Adipose tissue (tissue), 3 donors: ENCODE measurements around the gene FOXI2. TPM values are rescaled to one million over a fixed set of nuclear protein-coding genes. Genes with fewer than 3 reads are reported as not detected.

ENCODE experiments used
- H3K27ac ChIP-seq: one replicate; pipeline ENCODE4 v1.5.1; 2013; ENCODE audit warnings: low read depth, low read length
- WGBS, 3 donors: extraction: QIAGEN DNeasy Blood & Tissue Kit; methylation state at CpG; one replicate each; pipeline ENCODE4 v1.1.7; 2013; 5-methylcytosine and 5-hydroxymethylcytosine counted together
- polyA plus RNA-seq, 3 donors: library from polyadenylated mRNA; stranded (reverse); fragments of 200-250 nt; gene quantifications; one replicate each; pipeline ENCODE4 v1.2.3, GENCODE V29; 2013
- donor health status: healthy with polysubstance abuse.
- donor health status: Bipolar disorder and iron deficiency.
- donor health status: healthy.

FOXI2 gene
- polyA plus RNA-seq = under 1 TPM in 2 of 3 donors, not detected in 1; 0.10 to 0.12 TPM

DNA sequence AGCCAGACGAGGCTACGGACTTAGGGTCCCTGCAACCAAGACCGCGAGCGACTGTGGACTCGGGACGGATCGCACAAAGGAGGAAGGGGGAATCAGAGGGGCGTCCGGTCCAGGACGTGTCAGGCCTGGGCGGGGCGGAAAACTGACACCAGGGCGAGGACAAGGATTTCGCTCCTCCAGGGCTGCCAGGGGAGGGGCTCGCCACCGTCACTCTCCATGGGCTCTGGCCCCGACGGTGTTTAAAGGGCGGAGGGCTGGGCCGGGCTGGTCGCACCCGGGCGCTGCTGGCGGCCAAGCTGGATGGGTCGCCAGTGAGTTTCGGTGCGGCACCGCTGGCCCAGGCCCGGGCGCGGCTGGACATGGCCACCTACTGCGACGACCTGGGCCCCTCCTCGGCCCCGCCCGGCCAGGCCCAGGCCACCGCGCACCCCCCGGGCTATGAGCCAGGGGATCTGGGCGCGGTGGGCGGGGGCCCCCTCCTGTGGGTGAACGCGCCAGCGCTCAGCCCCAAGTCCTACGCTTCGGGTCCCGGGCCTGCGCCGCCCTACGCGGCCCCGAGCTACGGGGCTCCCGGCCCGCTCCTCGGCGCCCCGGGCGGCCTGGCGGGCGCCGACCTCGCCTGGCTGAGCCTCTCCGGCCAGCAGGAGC is at the start of gene FOXI2:
TSS of gene FOXI2 (plus strand) at position 271 of the 648 bp plus-strand sequence. CDS start at position 360, 89 bp downstream.
- 1 to 2% (median 1%) methylated on average over 52 to 66 of the region's 66 CpGs for WGBS, 3 donors
- H3K27ac ChIP-seq = no peak within 1 kb of the TSS

DNA sequence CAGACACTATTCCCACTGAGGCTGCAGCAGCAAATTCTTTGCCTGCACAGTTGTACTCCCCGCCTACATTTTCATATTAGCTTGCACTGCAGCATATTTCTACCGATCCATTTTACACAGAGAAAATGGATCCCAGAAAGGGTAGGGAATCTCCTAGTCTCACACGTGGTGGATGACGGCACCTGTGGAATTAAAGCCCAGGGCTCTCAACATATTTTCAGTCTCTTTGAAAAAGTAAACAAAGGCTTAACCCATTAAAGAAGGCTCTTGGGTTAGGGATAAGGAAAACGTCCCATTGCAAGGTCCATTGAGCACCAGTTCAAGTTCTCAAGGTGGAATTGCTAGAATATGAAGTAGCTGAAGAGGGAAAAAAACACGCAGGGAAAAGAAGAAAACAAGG is 49.4 kb upstream of the FOXI2 start:
- 46 to 61% (median 52%) methylated on average over 6 of the region's 6 CpGs for WGBS, 3 donors

DNA sequence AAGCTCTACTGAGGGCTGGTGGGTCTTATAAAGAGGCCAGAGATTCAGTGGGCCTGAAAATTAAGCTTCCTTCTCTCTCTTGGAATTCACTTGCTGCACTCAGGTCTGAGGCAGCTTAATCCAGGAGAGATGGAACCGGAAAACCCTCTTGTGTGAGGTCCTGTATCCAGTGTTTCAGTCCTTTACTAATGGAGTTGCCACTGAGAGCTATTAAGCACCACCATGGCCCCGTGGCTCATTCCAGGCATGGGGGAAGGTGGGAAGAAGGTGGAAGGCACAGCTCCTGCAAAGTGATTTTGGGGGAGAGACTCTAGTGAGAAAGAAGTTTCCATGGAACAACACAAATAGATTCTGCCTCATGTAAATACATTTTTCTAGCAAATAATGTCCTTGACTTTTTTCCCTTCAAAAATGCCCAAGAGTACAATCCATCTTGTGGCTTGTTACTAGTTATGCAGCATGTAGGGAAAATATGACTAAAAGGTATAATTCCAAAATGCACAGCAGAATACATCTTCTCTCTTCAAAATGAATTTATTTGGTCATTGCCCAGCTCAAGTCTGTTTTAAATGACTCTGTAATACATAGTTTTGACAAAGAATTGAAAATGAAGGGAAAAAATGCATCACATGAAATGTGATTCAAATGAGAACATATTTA is 46.7 kb upstream of the FOXI2 start:
- WGBS, 3 donors = 73 to 84% (median 82%) methylated on average over 2 of the region's 2 CpGs

More for the DNA sequence above, 49.4 kb upstream of the FOXI2 start:
- H3K27ac ChIP-seq = no peak overlapping the region

DNA sequence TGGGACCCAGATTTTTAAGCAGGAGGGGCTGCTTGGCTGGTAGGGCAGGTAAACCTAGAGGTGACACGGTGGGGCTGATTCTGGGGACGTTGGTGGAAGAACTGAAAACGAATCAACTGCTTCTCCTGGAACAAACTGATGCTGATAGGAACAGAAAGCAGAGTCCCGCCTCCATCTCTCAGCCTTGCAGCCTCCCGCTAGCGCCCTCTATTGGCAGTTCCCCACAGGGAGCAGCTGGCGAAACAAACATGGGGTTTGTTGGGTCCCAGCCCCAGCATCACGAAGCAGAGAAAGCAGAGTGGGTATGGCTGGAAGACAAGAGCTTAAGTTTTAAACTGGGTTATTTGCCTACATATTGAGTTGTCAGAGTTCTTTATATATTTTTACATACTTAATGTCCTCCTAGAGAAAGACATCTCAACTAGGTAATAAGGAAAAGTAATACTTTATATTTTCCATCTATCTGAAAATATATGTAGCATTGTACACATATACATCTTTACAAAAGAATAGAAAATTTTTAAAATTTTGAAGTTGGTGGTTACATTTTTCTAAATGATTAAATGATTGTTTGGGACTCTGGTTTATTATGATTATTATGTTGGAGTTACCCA is 42.3 kb upstream of the FOXI2 start:
- H3K27ac ChIP-seq = no peak overlapping the region
- 33 to 37% (median 36%) methylated on average over 8 of the region's 8 CpGs for WGBS, 3 donors

More for the DNA sequence above, 46.7 kb upstream of the FOXI2 start:
- H3K27ac ChIP-seq = no peak overlapping the region

DNA sequence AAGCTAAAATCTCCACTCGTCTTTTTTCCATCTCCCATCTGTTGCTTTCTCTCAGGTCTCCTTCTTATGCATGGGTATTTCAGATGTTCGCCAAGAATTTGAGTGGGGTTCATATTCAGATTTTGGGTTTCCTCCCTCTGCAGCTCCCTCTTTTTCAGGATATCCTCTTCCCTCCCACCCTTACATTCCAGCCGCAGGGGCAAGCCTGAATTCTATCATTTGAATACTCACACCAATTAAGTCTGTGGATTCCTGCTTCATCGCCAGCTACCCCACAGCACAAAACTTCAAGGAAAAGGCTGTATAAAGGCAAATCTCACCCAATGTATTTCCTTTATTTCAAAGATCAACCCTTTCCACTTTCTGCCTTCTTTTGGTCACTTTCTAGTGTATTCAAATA is 41.6 kb upstream of the FOXI2 start:
- WGBS, 3 donors = 54 to 65% (median 60%) methylated on average over 4 of the region's 4 CpGs

DNA sequence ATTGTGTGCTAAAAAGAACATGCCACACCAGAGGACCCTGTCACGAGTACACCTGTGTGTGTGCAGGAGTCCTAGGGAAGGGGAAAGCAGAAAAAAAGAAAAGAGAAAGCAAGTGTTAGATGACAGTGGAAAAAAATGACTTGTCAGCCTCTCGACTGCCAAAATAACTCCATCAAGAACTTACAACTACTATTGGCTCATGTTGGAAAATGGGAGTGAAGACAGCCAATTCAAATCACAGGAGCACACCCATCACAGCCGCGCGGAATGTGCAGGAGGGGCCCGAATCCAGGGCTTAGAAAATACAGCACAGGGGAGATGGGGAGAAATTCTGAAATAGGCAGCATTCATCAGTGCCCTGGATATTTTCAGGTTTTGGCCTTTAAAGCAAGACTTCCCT is 38.1 kb upstream of the FOXI2 start:
- 73 to 77% (median 77%) methylated on average over 6 of the region's 6 CpGs for WGBS, 3 donors
- H3K27ac ChIP-seq = no peak overlapping the region

More for the DNA sequence above, 41.6 kb upstream of the FOXI2 start:
- no peak overlapping the region for H3K27ac ChIP-seq

DNA sequence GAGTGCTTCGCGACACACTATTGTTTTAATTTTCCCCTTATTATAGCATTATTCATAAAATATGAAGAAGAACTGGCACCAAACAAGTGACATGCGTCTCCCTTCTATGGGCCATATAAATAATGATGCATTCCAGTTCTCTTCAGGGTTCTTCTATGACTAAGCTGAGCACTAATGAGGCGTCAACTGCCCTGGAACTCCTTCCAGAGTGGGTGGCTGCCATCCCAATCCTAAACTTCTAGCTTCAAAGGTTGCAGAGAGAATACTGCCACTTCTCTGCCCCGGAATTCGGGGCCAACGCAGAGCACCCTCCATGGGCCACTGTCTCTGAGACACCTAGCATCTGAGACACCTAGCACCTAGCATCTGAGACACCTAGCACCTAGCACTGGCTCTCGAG is 37.7 kb upstream of the FOXI2 start:
- WGBS, 3 donors = 71 to 80% (median 74%) methylated on average over 8 of the region's 8 CpGs
- no peak overlapping the region for H3K27ac ChIP-seq

DNA sequence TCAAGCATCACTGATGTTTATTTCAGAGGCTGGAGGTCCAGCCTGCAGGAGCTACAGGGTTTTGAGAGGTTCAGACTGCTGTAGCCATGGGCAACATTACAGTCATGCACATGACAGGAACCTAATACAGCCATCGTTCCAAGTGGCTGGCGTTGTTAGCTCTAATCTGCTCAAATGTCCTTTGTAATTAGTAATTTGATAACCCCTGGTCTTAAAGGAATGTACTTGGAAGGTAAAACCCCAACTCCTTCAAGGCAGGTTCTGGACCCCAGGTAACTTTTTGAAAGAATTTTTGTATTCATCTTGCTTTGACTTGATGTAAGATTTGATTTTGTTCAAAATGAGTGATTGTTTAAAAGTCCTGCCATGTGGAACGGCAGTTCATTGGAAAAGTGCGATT is 34.7 kb upstream of the FOXI2 start:
- 42 to 69% (median 57%) methylated on average over 4 of the region's 4 CpGs for WGBS, 3 donors

DNA sequence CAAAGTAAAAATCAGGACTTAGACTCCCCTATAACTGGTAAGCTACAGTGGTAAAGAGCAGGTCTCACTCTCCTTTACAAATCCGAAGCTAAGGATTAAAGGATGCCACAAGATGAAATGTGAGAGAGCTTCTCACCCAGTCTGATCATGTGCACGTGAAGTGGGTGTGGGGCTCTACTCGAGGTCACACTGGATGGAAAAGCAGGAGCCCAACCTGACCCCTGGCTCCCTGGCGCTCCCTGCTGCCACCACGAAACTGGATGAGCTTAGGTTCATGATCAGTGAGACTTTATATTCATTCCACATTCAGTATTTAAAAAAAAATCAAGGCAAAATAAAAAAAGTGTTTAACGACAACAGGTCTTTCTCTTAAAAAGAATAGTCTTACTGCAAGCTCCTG is 21.7 kb upstream of the FOXI2 start:
- H3K27ac ChIP-seq = no peak overlapping the region
- WGBS, 3 donors = 26 to 50% (median 46%) methylated on average over 6 of the region's 6 CpGs

More for the DNA sequence above, 34.7 kb upstream of the FOXI2 start:
- H3K27ac ChIP-seq = no peak overlapping the region

DNA sequence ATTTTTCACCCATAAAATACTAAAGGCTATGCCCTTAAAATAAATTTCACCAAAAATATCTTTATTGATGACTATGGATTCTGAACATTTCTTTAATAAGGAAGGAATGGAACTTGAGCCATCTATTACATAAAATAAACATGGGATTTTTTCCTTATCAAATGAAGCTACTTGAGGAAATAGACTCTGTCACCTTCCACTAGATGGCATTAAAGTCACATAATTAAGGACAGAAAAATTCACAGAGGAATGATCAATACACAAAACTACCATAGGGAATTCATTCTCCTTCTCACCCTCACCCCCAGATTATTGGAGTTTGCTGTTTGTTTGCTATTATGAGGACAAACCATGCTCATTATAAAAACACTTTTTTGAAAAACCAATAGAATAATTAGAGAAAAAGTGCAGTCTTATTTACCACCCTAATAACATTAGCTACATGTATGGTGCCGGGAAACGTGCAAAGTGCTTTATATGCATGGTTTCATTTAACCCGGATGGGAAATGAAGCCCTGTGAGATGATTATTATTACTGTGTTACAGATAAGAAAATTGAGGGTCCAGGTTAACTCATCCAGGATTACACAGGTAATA is 21.1 kb upstream of the FOXI2 start:
- no peak overlapping the region for H3K27ac ChIP-seq
- WGBS, 3 donors = 45 to 59% (median 45%) methylated on average over 3 of the region's 3 CpGs

DNA sequence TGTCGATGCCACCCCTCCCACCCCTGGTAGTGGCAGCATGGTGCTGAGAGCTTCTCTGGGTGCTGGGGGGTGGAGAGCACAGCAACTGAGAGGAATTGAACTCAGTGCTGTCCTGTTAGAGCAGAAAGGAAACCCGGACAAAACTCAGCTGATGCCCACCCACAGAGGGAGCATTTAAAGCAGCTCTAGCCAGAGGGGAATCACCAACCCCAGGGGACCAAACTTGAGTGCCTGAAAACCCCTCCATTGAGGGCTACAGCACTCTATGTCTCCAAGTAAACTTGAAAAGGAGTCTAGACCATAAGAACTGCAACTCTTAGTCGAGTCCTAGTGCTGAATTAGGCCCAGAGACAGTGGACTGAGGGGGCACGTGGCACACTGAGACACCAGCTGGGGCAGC is 16.8 kb upstream of the FOXI2 start:
- no peak overlapping the region for H3K27ac ChIP-seq
- WGBS, 3 donors = 51 to 80% (median 76%) methylated on average over 4 of the region's 4 CpGs

DNA sequence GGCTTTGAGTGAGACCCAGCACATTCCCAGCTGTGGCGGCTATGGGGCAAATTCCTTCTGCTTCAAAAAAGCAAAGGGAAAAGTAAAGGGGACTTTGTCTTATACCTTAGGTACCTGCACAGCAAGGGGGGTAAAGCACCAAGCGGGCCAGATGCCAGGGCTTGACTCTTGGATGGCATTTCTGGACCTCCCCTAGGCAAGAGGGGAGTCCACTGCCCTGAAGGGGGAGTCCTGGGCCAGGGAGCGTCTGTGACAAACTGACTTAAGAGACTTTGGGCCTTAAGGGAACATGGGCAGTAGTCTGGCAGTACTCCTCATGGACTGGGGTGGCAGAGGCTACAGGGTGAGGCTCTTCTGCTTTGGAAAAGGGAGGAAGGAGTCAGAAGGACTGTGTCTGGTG is 16.1 kb upstream of the FOXI2 start:
- 56 to 79% (median 59%) methylated on average over 3 of the region's 3 CpGs for WGBS, 3 donors
- no peak overlapping the region for H3K27ac ChIP-seq

DNA sequence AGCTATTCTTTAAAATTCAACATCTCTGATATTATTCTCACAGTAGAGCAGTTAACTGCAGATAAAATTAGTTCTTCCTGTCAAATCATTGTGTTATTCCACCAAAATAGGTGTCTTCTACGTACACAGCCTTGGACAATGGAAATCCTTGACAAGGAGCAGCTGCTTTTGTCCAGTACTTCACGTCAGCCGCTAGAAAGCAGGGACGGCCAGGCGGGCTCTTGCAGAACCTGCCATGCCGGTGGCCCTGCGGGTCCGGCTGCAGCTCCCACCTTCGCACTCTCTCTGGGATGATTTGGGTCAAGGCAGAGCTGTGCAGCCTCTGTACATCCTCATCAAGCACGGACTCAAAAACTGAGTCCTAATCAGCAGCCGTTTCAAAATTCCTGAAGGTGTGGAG is 2.2 kb upstream of the FOXI2 start:
- WGBS, 3 donors = 4 to 28% (median 22%) methylated on average over 11 of the region's 11 CpGs
- no peak overlapping the region for H3K27ac ChIP-seq

DNA sequence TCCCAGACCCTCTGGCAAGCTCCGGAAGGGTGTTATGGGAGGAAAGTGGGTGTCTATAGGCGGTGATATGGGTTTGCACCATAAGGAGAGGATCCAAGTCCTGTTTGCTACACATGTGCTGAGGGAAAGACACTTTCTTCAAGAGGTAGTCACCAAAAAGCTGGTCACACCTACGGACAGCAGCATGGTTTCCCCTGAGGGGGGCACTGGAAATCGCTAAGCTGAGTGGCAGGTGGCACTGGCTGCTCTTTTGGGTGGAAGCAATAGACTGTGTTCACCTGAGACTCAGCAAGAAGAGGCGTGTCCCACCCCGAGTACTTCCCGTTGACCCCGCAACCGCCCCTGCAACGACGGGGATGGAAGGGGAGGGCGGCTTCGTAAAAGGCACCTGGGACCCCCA is 1.8 kb upstream of the FOXI2 start:
- no peak overlapping the region for H3K27ac ChIP-seq
- WGBS, 3 donors = 6 to 40% (median 15%) methylated on average over 13 of the region's 13 CpGs

DNA sequence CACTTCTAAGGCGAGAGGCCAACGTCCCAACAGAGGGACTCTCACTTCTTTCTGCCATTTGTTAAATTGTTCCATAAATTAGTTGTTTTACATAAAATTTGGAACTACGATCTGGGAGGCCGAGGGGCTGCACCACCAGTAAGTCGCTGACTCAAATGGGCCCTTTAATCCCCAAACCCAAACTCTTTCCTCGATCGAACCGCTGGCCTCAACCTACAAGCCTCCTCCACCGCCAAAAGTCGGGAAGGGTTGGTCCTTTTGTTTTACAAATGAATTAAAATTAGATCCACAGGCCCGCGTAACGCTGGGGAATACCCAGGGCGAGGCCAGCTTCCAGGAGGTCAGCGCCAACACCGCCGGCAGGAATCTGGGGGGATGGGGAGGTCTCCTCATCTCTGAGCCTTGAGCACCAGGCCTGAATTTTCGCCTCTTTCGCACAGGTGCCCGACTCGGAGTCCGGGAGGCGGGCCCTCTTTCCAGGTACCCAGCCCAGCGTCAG is 1.2 kb upstream of the FOXI2 start:
- 7 to 17% (median 13%) methylated on average over 24 of the region's 24 CpGs for WGBS, 3 donors
- no peak overlapping the region for H3K27ac ChIP-seq

DNA sequence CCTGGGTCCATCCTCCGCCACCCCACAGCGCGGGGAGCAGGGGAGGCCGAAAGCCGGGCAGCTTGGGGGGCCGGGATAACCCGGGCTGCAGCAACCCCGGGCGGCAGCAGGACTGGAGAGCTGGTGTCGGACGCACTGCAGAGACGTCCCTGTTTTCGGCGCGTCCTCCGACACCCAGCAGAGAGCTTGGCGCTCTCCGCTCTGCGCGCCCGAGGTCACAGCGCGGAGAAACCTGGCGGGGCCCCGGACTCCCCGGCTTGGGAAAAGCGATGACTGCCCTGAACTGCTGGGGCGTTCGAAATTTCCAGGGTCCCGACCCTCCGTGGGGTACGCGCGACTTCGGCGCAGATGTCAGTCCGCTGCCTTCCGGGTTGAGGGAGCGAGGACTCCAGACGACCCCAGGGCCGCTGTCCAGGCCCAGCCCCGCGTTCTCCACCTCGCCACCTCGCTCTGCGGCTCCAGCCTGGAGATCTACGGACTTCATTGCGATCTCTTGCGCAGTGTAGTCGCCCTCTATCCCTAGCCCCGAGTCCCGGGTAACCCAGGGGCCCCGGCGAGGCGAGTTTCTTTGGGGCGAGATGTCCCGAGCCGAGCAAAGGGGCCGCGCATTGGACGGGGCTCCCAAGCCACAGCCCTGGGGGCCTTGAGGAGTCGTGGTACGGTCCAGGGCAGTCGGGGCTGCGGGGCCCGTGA is 617 bp upstream of the FOXI2 start:
- 1 to 5% (median 1%) methylated on average over 53 to 66 of the region's 66 CpGs for WGBS, 3 donors
- no peak overlapping the region for H3K27ac ChIP-seq

DNA sequence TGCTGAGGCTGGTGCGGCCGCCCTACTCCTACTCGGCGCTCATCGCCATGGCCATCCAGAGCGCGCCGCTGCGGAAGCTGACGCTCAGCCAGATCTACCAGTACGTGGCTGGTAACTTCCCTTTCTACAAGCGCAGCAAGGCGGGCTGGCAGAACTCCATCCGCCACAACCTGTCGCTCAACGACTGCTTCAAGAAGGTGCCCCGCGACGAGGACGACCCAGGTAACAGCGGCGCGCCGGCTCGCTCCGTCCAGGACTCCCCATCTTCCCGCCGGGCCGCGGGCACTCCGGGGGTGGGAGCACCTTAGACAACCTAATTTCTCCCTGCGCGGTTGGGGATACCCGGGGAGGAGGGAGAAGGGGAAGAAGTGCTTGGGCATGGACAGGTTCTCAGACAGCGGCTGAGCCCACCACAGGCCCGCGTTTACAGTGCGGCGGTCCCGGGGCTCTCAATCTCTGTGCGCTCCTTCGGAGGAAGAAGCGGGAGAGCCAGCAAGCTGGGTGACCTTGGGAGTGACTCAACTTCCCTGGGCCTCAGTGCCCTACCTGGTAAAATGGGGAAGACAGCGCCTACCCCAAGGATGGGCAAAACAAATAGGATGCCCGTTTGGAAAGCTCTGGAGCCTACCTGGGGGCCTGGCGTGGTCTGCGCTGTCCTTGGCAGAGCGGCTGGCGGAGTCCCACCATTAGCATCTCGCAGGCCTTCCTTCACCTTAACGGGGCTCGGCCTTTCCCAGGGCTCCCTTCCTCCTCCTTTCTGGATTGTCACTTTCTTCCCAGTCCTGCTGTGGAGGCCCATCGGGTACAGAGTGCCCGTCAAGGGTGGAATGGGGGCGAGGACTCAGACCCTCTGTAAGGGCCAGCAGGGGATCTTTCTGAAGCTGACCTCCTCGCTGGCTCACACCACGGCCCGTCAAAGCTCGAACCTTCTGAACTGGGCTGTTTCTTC is 852 bp downstream of the FOXI2 start:
- no peak overlapping the region for H3K27ac ChIP-seq

More for the DNA sequence above, 852 bp downstream of the FOXI2 start:
- WGBS, 3 donors = 4 to 15% (median 10%) methylated on average over 57 to 59 of the region's 59 CpGs
